ENCODE measurements around the gene GARNL3.

GRCh38 chr9:127221695-127222094, 42.9 kb upstream of the GARNL3 start:
- no peak for TF ChIP-seq EP300 (conservative IDR thresholded peaks at IDR 0.05; ENCODE audit: poor library complexity, severe bottlenecking)
- no peak for TF ChIP-seq CTCF (IDR thresholded peaks at IDR 0.05; ENCODE audit: poor library complexity, severe bottlenecking)
- no peak for TF ChIP-seq TAF1 (IDR thresholded peaks at IDR 0.05; ENCODE audit: low read depth)

All from neural cell (in vitro differentiated cells).